GM12865 (cell line): ENCODE results near the gene GNA12.

ENCODE experiments used
- DNase-seq: peaks from one replicate; pipeline ENCODE4 v3.0.0; 2010; ENCODE audit warnings: low read depth
- H3K4me3 ChIP-seq: 2 replicates; pipeline ENCODE4 v1.5.1; 2011; ENCODE audit warnings: mild to moderate bottlenecking, low read depth, low read length, control low read depth
- TF ChIP-seq, protein P1 (sequence below): IDR thresholded peaks from 2 replicates; pipeline ENCODE4 v1.5.1; 2011; ENCODE audit warnings: low read length, control low read depth, low read depth, inconsistent platforms; ENCODE audit not compliant: insufficient read depth; ENCODE audit errors: missing control alignments

The GNA12 gene

DNA sequence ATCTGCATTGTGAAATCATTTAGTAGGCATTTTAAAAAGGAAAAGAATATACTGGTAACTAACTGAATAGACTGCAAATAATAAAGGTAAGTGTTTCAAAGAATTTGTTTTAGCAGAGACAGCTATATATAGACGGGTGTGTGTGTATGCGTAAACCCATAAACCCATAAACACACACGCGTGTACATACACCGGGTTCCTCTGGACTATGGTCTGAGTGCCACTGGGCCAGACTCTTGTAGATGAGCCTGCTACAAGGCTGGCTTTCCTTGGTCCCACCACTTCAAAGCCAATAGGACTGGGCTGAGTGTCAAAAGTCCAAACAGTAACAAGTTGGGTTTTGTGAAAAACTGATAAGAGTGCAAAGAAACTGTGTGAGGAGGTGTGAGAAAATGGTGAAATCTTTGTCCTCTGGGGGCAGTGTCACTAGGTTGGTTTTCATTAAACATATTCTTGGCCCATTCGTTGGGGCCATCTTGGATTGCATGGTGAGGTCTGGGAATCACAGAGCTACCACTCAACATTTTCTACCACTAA lies 39.8 kb downstream of the GNA12 start:
- H3K4me3 ChIP-seq: no peak overlapping the region
- TF ChIP-seq, protein P1, sequence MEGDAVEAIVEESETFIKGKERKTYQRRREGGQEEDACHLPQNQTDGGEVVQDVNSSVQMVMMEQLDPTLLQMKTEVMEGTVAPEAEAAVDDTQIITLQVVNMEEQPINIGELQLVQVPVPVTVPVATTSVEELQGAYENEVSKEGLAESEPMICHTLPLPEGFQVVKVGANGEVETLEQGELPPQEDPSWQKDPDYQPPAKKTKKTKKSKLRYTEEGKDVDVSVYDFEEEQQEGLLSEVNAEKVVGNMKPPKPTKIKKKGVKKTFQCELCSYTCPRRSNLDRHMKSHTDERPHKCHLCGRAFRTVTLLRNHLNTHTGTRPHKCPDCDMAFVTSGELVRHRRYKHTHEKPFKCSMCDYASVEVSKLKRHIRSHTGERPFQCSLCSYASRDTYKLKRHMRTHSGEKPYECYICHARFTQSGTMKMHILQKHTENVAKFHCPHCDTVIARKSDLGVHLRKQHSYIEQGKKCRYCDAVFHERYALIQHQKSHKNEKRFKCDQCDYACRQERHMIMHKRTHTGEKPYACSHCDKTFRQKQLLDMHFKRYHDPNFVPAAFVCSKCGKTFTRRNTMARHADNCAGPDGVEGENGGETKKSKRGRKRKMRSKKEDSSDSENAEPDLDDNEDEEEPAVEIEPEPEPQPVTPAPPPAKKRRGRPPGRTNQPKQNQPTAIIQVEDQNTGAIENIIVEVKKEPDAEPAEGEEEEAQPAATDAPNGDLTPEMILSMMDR: no peak
- no peak for DNase-seq

GRCh38 chr7:2803755-2804154 lies 40.4 kb downstream of the GNA12 start:
- H3K4me3 ChIP-seq: no peak overlapping the region
- no peak for DNase-seq
- TF ChIP-seq, protein P1: no peak

GRCh38 chr7:2803342-2803692 lies 40.8 kb downstream of the GNA12 start:
- H3K4me3 ChIP-seq: no peak overlapping the region
- no peak for DNase-seq
- TF ChIP-seq, protein P1: no peak

GRCh38 chr7:2802504-2803341 lies 41.4 kb downstream of the GNA12 start:
- TF ChIP-seq, protein P1: no peak
- no peak for DNase-seq
- H3K4me3 ChIP-seq: no peak overlapping the region

DNA sequence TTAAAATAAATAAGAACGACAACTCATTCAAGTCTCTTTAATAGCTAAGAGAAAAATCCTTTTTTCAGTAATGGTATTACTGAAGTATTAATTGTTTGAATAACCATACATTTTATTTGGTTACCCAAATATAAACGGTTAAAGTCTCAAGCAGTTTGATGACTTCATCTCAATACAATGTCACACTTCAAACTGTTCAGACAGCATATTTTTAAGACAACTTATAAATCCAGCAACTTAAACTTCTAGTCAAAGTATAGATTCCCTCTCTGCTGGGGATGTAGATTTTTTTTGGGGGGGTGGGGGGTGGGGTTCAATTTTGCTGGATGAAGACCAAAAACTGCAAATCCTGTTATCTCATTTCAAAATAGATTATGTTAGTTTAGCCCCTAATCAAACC lies 42.0 kb downstream of the GNA12 start:
- H3K4me3 ChIP-seq: no peak overlapping the region
- no peak for DNase-seq
- TF ChIP-seq, protein P1: no peak

DNA sequence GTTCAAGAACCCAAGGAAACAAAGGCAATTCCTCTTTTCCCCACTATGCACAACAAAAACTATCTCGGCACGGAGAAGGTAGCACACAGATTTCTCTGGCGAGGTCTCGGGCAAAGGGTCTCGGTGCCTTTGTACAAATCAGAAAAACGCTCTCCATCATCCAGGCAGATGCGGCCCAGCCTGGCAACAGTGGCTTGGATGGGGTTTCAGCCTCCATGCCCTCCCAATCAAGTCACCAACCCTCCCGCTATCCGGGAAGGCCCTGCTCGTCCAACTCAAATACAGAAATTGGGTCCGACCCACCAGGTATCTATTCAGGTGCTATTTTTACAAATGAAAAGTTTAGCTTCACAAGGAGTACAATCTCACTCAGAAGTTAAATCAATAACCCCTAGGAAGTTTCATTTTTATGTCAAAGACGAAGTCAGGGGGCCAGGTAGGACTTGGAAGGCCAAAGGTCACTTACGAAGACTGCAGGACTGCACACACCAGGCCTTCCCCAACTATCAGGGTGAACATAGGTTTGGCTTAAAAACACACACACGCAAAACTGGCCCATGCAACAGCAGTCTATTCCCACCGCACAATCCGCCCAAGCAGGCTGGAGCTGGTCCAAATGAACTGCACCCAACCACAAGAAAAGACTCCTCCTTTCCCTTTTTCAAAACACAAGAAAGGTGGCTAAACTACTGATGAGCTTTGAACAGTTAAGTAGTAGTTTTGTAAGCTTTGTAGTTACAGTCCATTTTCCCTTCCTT lies 43.0 kb downstream of the GNA12 start:
- no peak overlapping the region for H3K4me3 ChIP-seq
- no peak for DNase-seq
- TF ChIP-seq, protein P1: no peak
